Keratinocyte (primary cell): Measurements from ENCODE around the gene LRRFIP2. TPM values are rescaled to one million over a fixed set of nuclear protein-coding genes. Genes with fewer than 3 reads are reported as not detected.

Experiments
- DNase-seq: peaks from one replicate; pipeline ENCODE4 v3.0.0-alpha.2; 2011; ENCODE audit warnings: low read depth, missing footprints, low spot score
- FAIRE-seq: peaks from 2 replicates; lab custom pipeline; 2011; peaks lifted over from hg19 to GRCh38; lab: Jason Lieb, UNC
- H2AFZ ChIP-seq: 2 replicates; pipeline ENCODE4 v1.6.0; 2012; ENCODE audit warnings: low read length, control low read depth, inconsistent platforms; ENCODE audit not compliant: control insufficient read depth
- H3K27ac ChIP-seq: 2 replicates; pipeline ENCODE4 v1.5.1; 2011; ENCODE audit warnings: low read length; ENCODE audit not compliant: control insufficient read depth, insufficient read depth
- H3K27me3 ChIP-seq: 3 replicates; pipeline ENCODE4 v1.6.0; 2011; ENCODE audit warnings: low read length; ENCODE audit not compliant: control insufficient read depth, insufficient read depth; ENCODE audit errors: extremely low read depth
- H3K36me3 ChIP-seq, 2 experiments: 2 replicates in 1 of 2; 3 replicates in 1 of 2; pipeline ENCODE4 v1.5.1; 2011; ENCODE audit warnings: low read length in 2 of 2, mild to moderate bottlenecking in 1 of 2; ENCODE audit not compliant: control insufficient read depth in 2 of 2, insufficient read depth in 2 of 2; ENCODE audit errors: extremely low read depth in 1 of 2
- H3K4me1 ChIP-seq: 3 replicates; pipeline ENCODE4 v1.5.1; 2011; ENCODE audit warnings: low read length; ENCODE audit not compliant: control insufficient read depth, insufficient read depth; ENCODE audit errors: extremely low read depth
- H3K4me2 ChIP-seq: 3 replicates; pipeline ENCODE4 v1.6.0; 2011; ENCODE audit warnings: low read depth, low read length; ENCODE audit not compliant: control insufficient read depth, insufficient read depth; ENCODE audit errors: extremely low read depth
- H3K4me3 ChIP-seq, 3 experiments: fragments of 200-600 bp in 1 of 3; sonication (generic) in 1 of 3; 2 replicates in 2 of 3; 3 replicates in 1 of 3; pipeline ENCODE4 v1.5.1; 2011 to 2016; ENCODE audit warnings: low read length in 3 of 3, mild to moderate bottlenecking in 3 of 3, control low read depth in 2 of 3, inconsistent platforms in 1 of 3, low read depth in 1 of 3, mixed read lengths in 1 of 3, mixed run types in 1 of 3, moderate library complexity in 1 of 3; ENCODE audit not compliant: control insufficient read depth in 2 of 3, insufficient read depth in 2 of 3; ENCODE audit errors: extremely low read depth in 1 of 3
- H3K79me2 ChIP-seq: 2 replicates; pipeline ENCODE4 v1.6.0; 2012; ENCODE audit warnings: low read length; ENCODE audit not compliant: control insufficient read depth, insufficient read depth
- H3K9ac ChIP-seq: 3 replicates; pipeline ENCODE4 v1.6.0; 2011; ENCODE audit warnings: low read length; ENCODE audit not compliant: control insufficient read depth, insufficient read depth; ENCODE audit errors: extremely low read depth
- H3K9me1 ChIP-seq: 3 replicates; pipeline ENCODE4 v1.6.0; 2011; ENCODE audit warnings: low read length; ENCODE audit not compliant: control insufficient read depth, insufficient read depth; ENCODE audit errors: extremely low read depth
- H3K9me3 ChIP-seq: 2 replicates; pipeline ENCODE4 v1.5.1; 2012; ENCODE audit warnings: low read depth, low read length; ENCODE audit not compliant: control insufficient read depth
- H4K20me1 ChIP-seq: 3 replicates; pipeline ENCODE4 v1.6.0; 2011; ENCODE audit warnings: low read length; ENCODE audit not compliant: control insufficient read depth, insufficient read depth; ENCODE audit errors: extremely low read depth
- CTCF ChIP-seq, 3 experiments: IDR thresholded peaks in 1 of 3; conservative IDR thresholded peaks in 1 of 3; optimal IDR thresholded peaks in 1 of 3; 2 replicates in 2 of 3; 3 replicates in 1 of 3; pipeline versions ENCODE3 to v1.5.1; 2011; ENCODE audit warnings: low read length in 3 of 3, mild to moderate bottlenecking in 3 of 3, moderate library complexity in 2 of 3, control low read depth in 1 of 3, inconsistent platforms in 1 of 3; ENCODE audit not compliant: insufficient read depth in 2 of 3; ENCODE audit errors: extremely low read depth in 1 of 3
- EZH2 ChIP-seq: IDR thresholded peaks from one replicate; pipeline ENCODE4 v1.6.1; 2012; ENCODE audit warnings: inconsistent platforms, mild to moderate bottlenecking, low read length, moderate library complexity
- dilution Hi-C: fragments of 300-500 bp; cut with MboI; formaldehyde crosslinking; loops from one replicate; pipeline ENCODE4 v1.7.0; 2020; ENCODE audit warnings: low sequenced_read_pairs; ENCODE audit not compliant: extremely low pct_ligation_motif_present
- polyA plus RNA-seq, 5 experiments: library from polyadenylated mRNA; depleted of rRNA in 3 of 5; stranded (reverse) in 3 of 5; stranded (forward) in 1 of 5; unstranded in 1 of 5; fragments of >200 nt; gene quantifications; 1 replicate in 1 of 5; 2 replicates in 3 of 5; 3 replicates in 1 of 5; pipeline versions ENCODE4 v1.2.1 to v1.2.3, GENCODE V29; 2011 to 2012; ENCODE audit warnings: missing spikeins in 2 of 5, low read depth in 1 of 5, low replicate concordance in 1 of 5

Gene LRRFIP2
- polyA plus RNA-seq, 1 donor (not counting 4 experiments of a cell fraction or from before 2014, with no cell fraction given) = 70.3 TPM

- Histone ChIP-seq H3K4me3 (no peak overlapping the region), H3K9ac (no peak overlapping the region), H3K79me2 (peaks cover 71% of the 10 kb centered on the region), H3K36me3 (peaks cover 9 to 22% of the 10 kb centered on the region in 2 experiments), H4K20me1 (no peaks in the 10 kb centered on the region), H3K4me1 (no peaks in the 10 kb centered on the region), H3K27me3 (no peaks in the 10 kb centered on the region), H3K9me1 (no peaks in the 10 kb centered on the region), H3K4me2 (no peak overlapping the region), H3K27ac (no peak overlapping the region), H2AFZ (no peak overlapping the region), H3K9me3 (no peaks in the 10 kb centered on the region)
- dilution Hi-C loops = no loop called here
- DNase-seq (no peak), FAIRE-seq (no peak)
- TF ChIP-seq EZH2 (no peak), CTCF (optimal IDR thresholded peaks at IDR 0.05 in 1 of 3, IDR thresholded peaks at IDR 0.05 in 1 of 3, conservative IDR thresholded peaks at IDR 0.05 in 1 of 3; ENCODE audit: extremely low read depth in 1 of 3, insufficient read depth in 2 of 3, low read length in 3 of 3) (no peak)
Observed at GRCh38 chr3:37139567-37140052, 34.8 kb downstream of the LRRFIP2 start.

GRCh38 chr3:37138816-37139215 lies 35.6 kb downstream of the LRRFIP2 start:
- H3K9me3 ChIP-seq = no peaks in the 10 kb centered on the region
- H3K4me3 ChIP-seq = no peak overlapping the region
- FAIRE-seq (no peak), DNase-seq (no peak)
- no peak overlapping the region for H3K9ac ChIP-seq
- no peak overlapping the region for H3K27ac ChIP-seq
- peaks cover 69% of the 10 kb centered on the region for H3K79me2 ChIP-seq
- dilution Hi-C loops = no loop called here
- no peaks in the 10 kb centered on the region for H3K27me3 ChIP-seq
- peaks cover 3% of the 10 kb centered on the region for H3K9me1 ChIP-seq
- H4K20me1 ChIP-seq = no peaks in the 10 kb centered on the region
- H2AFZ ChIP-seq = no peak overlapping the region
- peaks cover 7 to 20% of the 10 kb centered on the region in 2 experiments for H3K36me3 ChIP-seq
- H3K4me1 ChIP-seq = no peaks in the 10 kb centered on the region
- no peak for TF ChIP-seq CTCF (optimal IDR thresholded peaks at IDR 0.05 in 1 of 3, IDR thresholded peaks at IDR 0.05 in 1 of 3, conservative IDR thresholded peaks at IDR 0.05 in 1 of 3; ENCODE audit: extremely low read depth in 1 of 3, insufficient read depth in 2 of 3, low read length in 3 of 3)
- no peak for TF ChIP-seq EZH2
- H3K4me2 ChIP-seq = no peak overlapping the region
